ENCODE results near the gene TRABD2A.

TRABD2A gene

GRCh38 chr2:84888401-84889276 lies 7.8 kb upstream of the TRABD2A start:
- no peak overlapping the region for H3K9ac ChIP-seq (ENCODE audit: low read depth, low read length)

GRCh38 chr2:84886791-84887190 lies 5.9 kb upstream of the TRABD2A start:
- Histone ChIP-seq H3K4me1 (ENCODE audit: insufficient read depth, low read length) (no peaks in the 10 kb centered on the region), H3K4me3 (ENCODE audit: low read length) (no peak overlapping the region)

More at GRCh38 chr2:84888401-84889276, 7.8 kb upstream of the TRABD2A start:
- H3K9me3 ChIP-seq (ENCODE audit: insufficient read depth, low read depth, low read length), result no peaks in the 10 kb centered on the region
- 86% methylated on average over 5 of the region's 6 CpGs for WGBS
- no peak overlapping the region for H3K4me3 ChIP-seq (ENCODE audit: low read length)
- H3K27ac ChIP-seq (ENCODE audit: low read depth, low read length), result no peak overlapping the region
- no peaks in the 10 kb centered on the region for H3K36me3 ChIP-seq (ENCODE audit: insufficient read depth, low read length)
- H3K27me3 ChIP-seq (ENCODE audit: insufficient read depth, low read length), result peaks cover 16% of the 10 kb centered on the region; the same call in 1 of the 2 replicates
- no peaks in the 10 kb centered on the region for H3K4me1 ChIP-seq (ENCODE audit: insufficient read depth, low read length)

GRCh38 chr2:84885111-84885510 lies 4.2 kb upstream of the TRABD2A start:
- WGBS, result 100% methylated on average over 2 of the region's 2 CpGs
- Histone ChIP-seq H3K9ac (ENCODE audit: low read depth, low read length) (no peak overlapping the region), H3K36me3 (ENCODE audit: insufficient read depth, low read length) (no peaks in the 10 kb centered on the region), H3K9me3 (ENCODE audit: insufficient read depth, low read depth, low read length) (no peaks in the 10 kb centered on the region), H3K4me1 (ENCODE audit: insufficient read depth, low read length) (peaks cover 4% of the 10 kb centered on the region), H3K27ac (ENCODE audit: low read depth, low read length) (no peak overlapping the region), H3K4me3 (ENCODE audit: low read length) (no peak overlapping the region), H3K27me3 (ENCODE audit: insufficient read depth, low read length) (peaks cover 52% of the 10 kb centered on the region)

More at GRCh38 chr2:84886791-84887190, 5.9 kb upstream of the TRABD2A start:
- 92% methylated on average over 6 of the region's 6 CpGs for WGBS
- Histone ChIP-seq H3K9ac (ENCODE audit: low read depth, low read length) (no peak overlapping the region), H3K9me3 (ENCODE audit: insufficient read depth, low read depth, low read length) (no peaks in the 10 kb centered on the region), H3K36me3 (ENCODE audit: insufficient read depth, low read length) (no peaks in the 10 kb centered on the region), H3K27me3 (ENCODE audit: insufficient read depth, low read length) (peaks cover 35% of the 10 kb centered on the region), H3K27ac (ENCODE audit: low read depth, low read length) (no peak overlapping the region)

GRCh38 chr2:84884449-84884848 lies 3.6 kb upstream of the TRABD2A start:
- Histone ChIP-seq H3K36me3 (ENCODE audit: insufficient read depth, low read length) (no peaks in the 10 kb centered on the region), H3K9ac (ENCODE audit: low read depth, low read length) (no peak overlapping the region), H3K27me3 (ENCODE audit: insufficient read depth, low read length) (peaks cover 58% of the 10 kb centered on the region)

GRCh38 chr2:84882775-84883550 lies 2.1 kb upstream of the TRABD2A start:
- no peak overlapping the region for H3K9ac ChIP-seq (ENCODE audit: low read depth, low read length)
- no peak overlapping the region for H3K4me3 ChIP-seq (ENCODE audit: low read length)
- H3K27ac ChIP-seq (ENCODE audit: low read depth, low read length), result no peak overlapping the region
- H3K4me1 ChIP-seq (ENCODE audit: insufficient read depth, low read length), result peaks cover 7% of the 10 kb centered on the region
- H3K9me3 ChIP-seq (ENCODE audit: insufficient read depth, low read depth, low read length), result no peaks in the 10 kb centered on the region
- H3K27me3 ChIP-seq (ENCODE audit: insufficient read depth, low read length), result peaks cover 73% of the 10 kb centered on the region
- no peaks in the 10 kb centered on the region for H3K36me3 ChIP-seq (ENCODE audit: insufficient read depth, low read length)
- WGBS, result 89% methylated on average over 4 of the region's 4 CpGs

More at GRCh38 chr2:84884449-84884848, 3.6 kb upstream of the TRABD2A start:
- no peak overlapping the region for H3K27ac ChIP-seq (ENCODE audit: low read depth, low read length)
- no peaks in the 10 kb centered on the region for H3K9me3 ChIP-seq (ENCODE audit: insufficient read depth, low read depth, low read length)
- peaks cover 5% of the 10 kb centered on the region for H3K4me1 ChIP-seq (ENCODE audit: insufficient read depth, low read length)
- no peak overlapping the region for H3K4me3 ChIP-seq (ENCODE audit: low read length)

GRCh38 chr2:84882414-84882738 lies 1.5 kb upstream of the TRABD2A start:
- peak overlapping the region; percentile 68 for H3K4me3 ChIP-seq (ENCODE audit: low read length)
- WGBS, result 34% methylated on average over 3 of the region's 3 CpGs
- peaks cover 79% of the 10 kb centered on the region for H3K27me3 ChIP-seq (ENCODE audit: insufficient read depth, low read length)
- H3K4me1 ChIP-seq (ENCODE audit: insufficient read depth, low read length), result peaks cover 7% of the 10 kb centered on the region
- no peak overlapping the region for H3K9ac ChIP-seq (ENCODE audit: low read depth, low read length)
- no peak overlapping the region for H3K27ac ChIP-seq (ENCODE audit: low read depth, low read length)
- H3K36me3 ChIP-seq (ENCODE audit: insufficient read depth, low read length), result no peaks in the 10 kb centered on the region
- no peaks in the 10 kb centered on the region for H3K9me3 ChIP-seq (ENCODE audit: insufficient read depth, low read depth, low read length)

GRCh38 chr2:84881581-84882413 lies 913 bp upstream of the TRABD2A start:
- no peaks in the 10 kb centered on the region for H3K9me3 ChIP-seq (ENCODE audit: insufficient read depth, low read depth, low read length)
- WGBS, result 3% methylated on average over 29 of the region's 29 CpGs
- H3K9ac ChIP-seq (ENCODE audit: low read depth, low read length), result no peak overlapping the region
- H3K4me1 ChIP-seq (ENCODE audit: insufficient read depth, low read length), result peaks cover 7% of the 10 kb centered on the region
- no peaks in the 10 kb centered on the region for H3K36me3 ChIP-seq (ENCODE audit: insufficient read depth, low read length)
- H3K27ac ChIP-seq (ENCODE audit: low read depth, low read length), result no peak overlapping the region
- H3K4me3 ChIP-seq (ENCODE audit: low read length), result peak overlapping the region; percentile 68
- H3K27me3 ChIP-seq (ENCODE audit: insufficient read depth, low read length), result peaks cover 85% of the 10 kb centered on the region

GRCh38 chr2:84880395-84880644 lies 564 bp downstream of the TRABD2A start:
- peak overlapping the region; percentile 70 for H3K9ac ChIP-seq (ENCODE audit: low read depth, low read length)

GRCh38 chr2:84879584-84880394 lies 1.1 kb downstream of the TRABD2A start:
- H3K4me1 ChIP-seq (ENCODE audit: insufficient read depth, low read length), result peaks cover 7% of the 10 kb centered on the region
- no peak overlapping the region for H3K9ac ChIP-seq (ENCODE audit: low read depth, low read length)
- 6% methylated on average over 42 of the region's 45 CpGs for WGBS
- H3K27me3 ChIP-seq (ENCODE audit: insufficient read depth, low read length), result peaks cover 89% of the 10 kb centered on the region
- H3K4me3 ChIP-seq (ENCODE audit: low read length), result peak overlapping the region; percentile 68
- no peak overlapping the region for H3K27ac ChIP-seq (ENCODE audit: low read depth, low read length)
- H3K36me3 ChIP-seq (ENCODE audit: insufficient read depth, low read length), result no peaks in the 10 kb centered on the region
- H3K9me3 ChIP-seq (ENCODE audit: insufficient read depth, low read depth, low read length), result no peaks in the 10 kb centered on the region

More at GRCh38 chr2:84880395-84880644, 564 bp downstream of the TRABD2A start:
- no peak overlapping the region for H3K27ac ChIP-seq (ENCODE audit: low read depth, low read length)
- H3K4me1 ChIP-seq (ENCODE audit: insufficient read depth, low read length), result peaks cover 7% of the 10 kb centered on the region
- peak overlapping the region; percentile 68 for H3K4me3 ChIP-seq (ENCODE audit: low read length)
- WGBS, result under 1% methylated on average over 8 of the region's 8 CpGs
- H3K9me3 ChIP-seq (ENCODE audit: insufficient read depth, low read depth, low read length), result no peaks in the 10 kb centered on the region
- H3K27me3 ChIP-seq (ENCODE audit: insufficient read depth, low read length), result peaks cover 94% of the 10 kb centered on the region
- H3K36me3 ChIP-seq (ENCODE audit: insufficient read depth, low read length), result no peaks in the 10 kb centered on the region

- Histone ChIP-seq H3K9me3 (ENCODE audit: insufficient read depth, low read depth, low read length) (no peaks in the 10 kb centered on the region), H3K36me3 (ENCODE audit: insufficient read depth, low read length) (no peaks in the 10 kb centered on the region), H3K4me3 (ENCODE audit: low read length) (peak overlapping the region; percentile 68), H3K27me3 (ENCODE audit: insufficient read depth, low read length) (peaks cover 82% of the 10 kb centered on the region), H3K4me1 (ENCODE audit: insufficient read depth, low read length) (peaks cover 7% of the 10 kb centered on the region), H3K9ac (ENCODE audit: low read depth, low read length) (no peak overlapping the region), H3K27ac (ENCODE audit: low read depth, low read length) (no peak overlapping the region)
- WGBS, result 74% methylated on average over 7 of the region's 7 CpGs
These were observed 1.8 kb downstream of the TRABD2A start for GRCh38 chr2:84878896-84879583.

All from HUES64 (cell line).